Motor neuron (in vitro differentiated cells): Measurements from ENCODE around the gene RASA1. TPM values are rescaled to one million over a fixed set of nuclear protein-coding genes. Genes with fewer than 3 reads are reported as not detected.
A peak's percentile ranks its signal among the peaks of the same experiment; 100 is the strongest.

Experiments
- ATAC-seq, 8 experiments: fragments of 200-7000 bp; cut with Tn5 transposase; replicated peaks in 6 of 8; 2 replicates each; pipeline ENCODE4 v1.8.0; 2021; ENCODE audit warnings: mild to moderate bottlenecking in 8 of 8, moderate library complexity in 8 of 8
- H3K27ac ChIP-seq, 2 donors: fragments of 250-450 bp; sonication (Bioruptor Pico); 2 replicates each; pipeline ENCODE4 v1.9.0; 2021; ENCODE audit warnings: antibody characterized with exemption in 2 of 2, mild to moderate bottlenecking in 2 of 2, moderate library complexity in 1 of 2
- H3K4me1 ChIP-seq, 2 donors: fragments of 250-450 bp; sonication (Bioruptor Pico); replicated peaks in 1 of 2; 2 replicates each; pipeline ENCODE4 v1.6.1; 2021; ENCODE audit warnings: antibody characterized with exemption in 2 of 2, mild to moderate bottlenecking in 2 of 2, moderate library complexity in 1 of 2
- H3K4me3 ChIP-seq, 5 donors: fragments of 250-450 bp; sonication (Bioruptor Pico); 2 replicates each; pipeline ENCODE4 v1.9.0; 2021; ENCODE audit warnings: antibody characterized with exemption in 5 of 5, mild to moderate bottlenecking in 5 of 5, moderate library complexity in 4 of 5
- WGBS, 10 experiments: fragments of 450-650 bp; shearing (Covaris generic); methylation state at CpG; one replicate each; pipeline ENCODE4 v1.0.0; 2022; 5-methylcytosine and 5-hydroxymethylcytosine counted together
- in situ Hi-C, 9 experiments: fragments of 400-800 bp; cut with MboI; loops; one replicate each; pipeline ENCODE4 v1.15.0; 2021; ENCODE audit warnings: low sequenced_read_pairs in 9 of 9, low pct_unique_long_range_greater_than_20kb in 2 of 9; ENCODE audit not compliant: unreplicated experiment in 9 of 9
- total RNA-seq, 8 experiments: library from RNA; unstranded; fragments of 300-600 nt; gene quantifications; 2 replicates each; pipeline versions ENCODE4 v1.2.3 to v1.2.4, GENCODE V29; 2022

Gene RASA1
- total RNA-seq, 8 experiments from 2014 or later = 23.9 to 84.8 (median 32.5) TPM

DNA sequence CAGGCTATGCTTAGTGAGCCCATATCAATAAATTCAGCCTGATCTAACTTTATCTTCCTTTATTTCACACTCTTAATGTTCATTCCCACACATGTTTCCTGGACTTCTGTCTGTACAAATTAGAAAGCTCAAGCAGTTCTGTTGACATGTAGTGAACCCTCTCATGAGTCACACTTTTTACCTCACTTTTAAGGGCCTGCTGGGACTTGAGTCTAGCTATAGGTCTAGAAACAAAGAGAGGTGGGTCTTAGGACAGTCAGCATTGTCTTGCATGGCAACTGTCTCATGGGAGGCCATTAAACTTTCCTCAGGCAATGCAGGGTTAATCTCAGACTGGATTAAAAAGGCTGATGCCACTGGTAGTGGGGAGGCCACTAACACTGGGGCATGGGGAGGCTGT, 153.6 kb downstream of the RASA1 start:
- in situ Hi-C loops = loop anchor here in 5 of 9 experiments (25.0 kb wide), 2 partner anchors 1266 to 1291 kb away; no protein-coding TSS in a partner anchor
- ATAC-seq = no peak
- H3K27ac ChIP-seq = no peak overlapping the region
- no peaks in the 10 kb centered on the region for H3K4me1 ChIP-seq
- H3K4me3 ChIP-seq = no peak overlapping the region

DNA sequence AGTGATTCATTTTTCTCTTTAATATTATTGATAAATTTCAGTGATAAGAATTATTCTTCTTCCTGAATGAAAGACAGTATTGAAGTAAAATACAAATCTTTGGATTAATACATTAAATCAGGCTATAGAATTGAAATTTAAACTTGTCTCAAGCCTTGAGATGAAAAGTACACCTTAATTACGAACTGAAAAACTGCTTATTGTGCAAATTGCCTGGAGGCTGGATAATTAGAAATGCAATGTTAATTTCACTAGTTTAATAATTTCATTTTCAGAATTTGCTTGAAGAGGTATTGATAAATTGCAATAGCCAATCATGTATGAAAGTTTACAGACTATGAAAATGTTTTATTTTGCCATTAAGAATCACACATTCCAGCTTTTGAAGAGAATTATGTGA, 156.1 kb downstream of the RASA1 start:
- no peak for ATAC-seq
- no peak overlapping the region for H3K27ac ChIP-seq
- WGBS, 10 experiments = 0 to 100% (median 82%) methylated on average over 1 of the region's 1 CpG; no CpG with 5 or more reads in 2 of the 10 experiments
- no peaks in the 10 kb centered on the region for H3K4me1 ChIP-seq
- no peak overlapping the region for H3K4me3 ChIP-seq
- in situ Hi-C loops = loop anchor here in 5 of 9 experiments (25.0 kb wide), 2 partner anchors 1264 to 1289 kb away; no protein-coding TSS in a partner anchor

DNA sequence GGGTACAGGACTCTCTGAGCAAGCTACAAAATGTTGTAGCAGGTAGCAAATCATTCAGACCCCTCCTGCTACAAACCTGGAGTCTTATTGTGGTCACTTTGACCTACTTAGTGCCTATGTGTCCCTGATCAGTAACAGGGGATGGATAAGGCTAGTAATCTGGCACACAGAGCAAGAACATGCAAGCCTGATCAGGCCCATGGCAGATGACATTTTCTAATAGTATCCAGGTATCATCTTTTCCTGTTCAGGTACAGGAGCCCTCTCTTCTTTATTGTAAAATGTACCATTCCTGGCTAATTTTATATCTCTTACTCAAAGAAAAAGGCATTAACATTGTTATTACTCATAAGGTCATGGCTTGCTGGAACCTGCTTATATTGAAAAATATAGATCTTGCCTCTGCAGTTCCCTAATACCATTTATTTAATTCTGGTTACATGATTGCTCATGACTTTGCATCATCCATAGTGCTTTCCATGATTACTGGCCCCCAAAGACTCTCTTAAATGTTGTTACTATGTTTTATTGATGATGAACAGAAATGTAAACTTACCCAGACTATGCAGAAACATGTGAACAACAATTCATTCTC, 163.3 kb downstream of the RASA1 start:
- H3K27ac ChIP-seq = no peak overlapping the region
- H3K4me1 ChIP-seq = no peaks in the 10 kb centered on the region
- peak in 3 of 8 experiments; percentile 53 to 69 (median 66) for ATAC-seq
- in situ Hi-C loops = loop anchor here in 1 of 9 experiments (25.0 kb wide), 2 partner anchors 331 to 706 kb away; no protein-coding TSS in a partner anchor
- H3K4me3 ChIP-seq = no peak overlapping the region

DNA sequence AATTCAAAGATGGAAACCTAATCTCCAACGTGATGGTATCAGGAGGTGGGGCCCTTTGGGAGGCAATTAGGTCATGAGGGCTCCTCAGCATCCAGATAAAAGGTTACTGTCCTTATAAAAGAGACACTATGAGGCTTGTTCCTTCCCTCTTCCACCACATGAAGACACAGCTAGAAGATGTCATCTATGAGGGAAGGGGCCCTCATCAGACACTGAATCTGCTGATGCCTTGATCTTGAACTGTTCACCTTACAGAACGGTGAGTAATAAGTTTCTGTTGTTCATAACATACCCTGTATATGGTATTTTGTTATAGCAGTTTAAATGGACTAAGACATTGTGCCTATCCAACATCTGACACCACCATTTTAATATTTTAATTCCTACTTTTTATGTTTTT, 164.8 kb downstream of the RASA1 start:
- no peak for ATAC-seq
- in situ Hi-C loops = loop anchor here in 1 of 9 experiments (25.0 kb wide), 2 partner anchors 330 to 705 kb away; no protein-coding TSS in a partner anchor
- WGBS, 10 experiments = 0 to 64% (median 25%) methylated on average over 1 to 2 of the region's 2 CpGs; no CpG with 5 or more reads in 2 of the 10 experiments
- no peak overlapping the region for H3K4me3 ChIP-seq
- H3K27ac ChIP-seq = no peak overlapping the region
- no peaks in the 10 kb centered on the region for H3K4me1 ChIP-seq

DNA sequence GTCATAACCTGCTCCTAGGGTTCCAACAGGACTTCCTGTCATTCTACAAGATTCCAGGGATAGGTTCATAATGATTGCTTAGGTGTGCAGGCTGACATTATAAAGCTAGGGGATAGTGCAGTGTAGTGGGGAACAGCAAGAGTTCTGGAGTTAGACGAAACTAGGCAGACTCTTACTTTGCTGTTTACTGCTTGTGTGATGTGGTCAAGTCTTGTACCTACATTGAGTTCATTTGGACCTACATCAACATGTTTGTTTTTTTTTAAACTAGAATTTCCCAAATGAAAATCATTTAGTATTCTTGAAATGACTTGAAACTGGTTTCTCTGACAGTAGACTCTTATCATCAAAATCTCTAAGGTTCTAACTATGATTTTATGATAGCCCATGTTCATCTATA, 166.3 kb downstream of the RASA1 start:
- H3K27ac ChIP-seq = no peak overlapping the region
- in situ Hi-C loops = loop anchor here in 1 of 9 experiments (25.0 kb wide), 2 partner anchors 328 to 703 kb away; no protein-coding TSS in a partner anchor
- no peaks in the 10 kb centered on the region for H3K4me1 ChIP-seq
- no peak overlapping the region for H3K4me3 ChIP-seq
- 0 to 80% (median 57%) methylated on average over 1 of the region's 1 CpG; no CpG with 5 or more reads in 3 of the 10 experiments for WGBS, 10 experiments
- ATAC-seq = no peak

DNA sequence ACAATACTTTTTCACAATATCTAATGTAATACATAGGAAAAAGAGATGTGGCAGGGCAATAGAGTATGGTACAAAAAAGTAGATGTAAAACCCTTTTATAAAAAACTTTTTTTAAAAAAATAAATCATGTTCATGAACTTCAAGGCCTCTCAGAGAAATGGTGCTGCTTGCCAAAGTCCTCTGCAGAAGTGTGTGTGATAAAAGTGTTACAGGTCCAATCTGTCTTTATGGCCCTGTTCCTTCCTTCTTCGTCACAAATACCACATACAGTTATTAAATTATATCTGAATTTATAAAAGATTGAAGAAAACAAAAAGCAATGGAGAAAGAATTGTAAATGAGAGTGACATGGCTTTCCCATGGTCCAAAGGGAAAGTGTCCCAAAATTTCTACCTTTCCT, 166.8 kb downstream of the RASA1 start:
- Histone ChIP-seq H3K4me1 (no peaks in the 10 kb centered on the region), H3K4me3 (no peak overlapping the region), H3K27ac (no peak overlapping the region)
- WGBS, 10 experiments = 23 to 78% (median 47%) methylated on average over 1 of the region's 1 CpG; no CpG with 5 or more reads in 6 of the 10 experiments
- ATAC-seq = no peak
- in situ Hi-C loops = loop anchor here in 1 of 9 experiments (25.0 kb wide), 2 partner anchors 328 to 703 kb away; no protein-coding TSS in a partner anchor

DNA sequence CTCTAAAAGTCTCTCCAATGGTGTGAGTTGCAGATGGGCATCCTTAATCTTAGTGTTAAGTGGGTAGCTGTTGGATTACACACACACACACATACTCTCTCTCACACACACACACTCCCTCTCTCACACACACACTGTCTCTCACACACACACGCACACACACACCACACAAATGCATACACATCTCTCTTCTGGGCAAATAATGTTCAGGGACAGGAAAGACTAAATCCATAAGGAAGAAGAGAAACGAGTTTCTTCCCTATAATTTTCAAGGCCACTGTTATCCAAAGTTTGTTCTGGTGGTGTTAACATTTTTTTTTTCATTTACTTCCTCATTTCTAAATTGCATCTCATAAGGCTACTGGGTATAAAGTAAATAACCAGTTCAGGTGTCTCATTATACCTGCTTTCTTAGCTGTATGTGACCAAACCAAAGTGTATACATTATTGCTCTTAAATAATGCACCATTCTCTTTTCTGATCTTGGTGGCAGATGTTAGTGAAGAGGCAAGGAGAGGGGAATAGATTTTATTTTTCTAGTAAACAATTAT, 167.5 kb downstream of the RASA1 start:
- WGBS, 10 experiments = 17 to 78% (median 36%) methylated on average over 1 to 2 of the region's 2 CpGs; no CpG with 5 or more reads in 5 of the 10 experiments
- no peaks in the 10 kb centered on the region for H3K4me1 ChIP-seq
- in situ Hi-C loops = loop anchor here in 1 of 9 experiments (25.0 kb wide), 2 partner anchors 327 to 702 kb away; no protein-coding TSS in a partner anchor

DNA sequence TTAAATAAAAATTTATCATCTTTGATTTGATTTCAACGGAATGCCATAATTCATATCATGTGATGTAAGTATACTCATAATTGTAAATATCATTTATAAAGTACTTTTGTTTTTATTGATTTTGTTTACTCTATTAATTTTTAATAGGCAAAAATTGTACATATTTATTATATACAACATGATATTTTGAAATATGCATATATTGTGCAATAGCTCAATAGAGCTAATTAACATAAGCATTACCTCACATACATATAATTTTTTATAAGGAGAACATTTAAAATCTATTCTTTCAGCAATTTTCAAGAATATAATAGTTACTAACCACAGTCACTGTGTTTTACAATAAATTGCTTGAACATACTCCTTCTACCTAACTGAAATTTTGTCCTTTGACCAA, 170.0 kb downstream of the RASA1 start:
- Histone ChIP-seq H3K4me3 (no peak overlapping the region), H3K27ac (no peak overlapping the region), H3K4me1 (no peaks in the 10 kb centered on the region)
- in situ Hi-C loops = loop anchor here in 1 of 9 experiments (25.0 kb wide), 2 partner anchors 325 to 700 kb away; no protein-coding TSS in a partner anchor
- 8 to 100% (median 78%) methylated on average over 1 of the region's 1 CpG; no CpG with 5 or more reads in 1 of the 10 experiments for WGBS, 10 experiments
- ATAC-seq = no peak

More for the DNA sequence above, 167.5 kb downstream of the RASA1 start:
- Histone ChIP-seq H3K4me3 (no peak overlapping the region), H3K27ac (no peak overlapping the region)
- ATAC-seq = no peak

DNA sequence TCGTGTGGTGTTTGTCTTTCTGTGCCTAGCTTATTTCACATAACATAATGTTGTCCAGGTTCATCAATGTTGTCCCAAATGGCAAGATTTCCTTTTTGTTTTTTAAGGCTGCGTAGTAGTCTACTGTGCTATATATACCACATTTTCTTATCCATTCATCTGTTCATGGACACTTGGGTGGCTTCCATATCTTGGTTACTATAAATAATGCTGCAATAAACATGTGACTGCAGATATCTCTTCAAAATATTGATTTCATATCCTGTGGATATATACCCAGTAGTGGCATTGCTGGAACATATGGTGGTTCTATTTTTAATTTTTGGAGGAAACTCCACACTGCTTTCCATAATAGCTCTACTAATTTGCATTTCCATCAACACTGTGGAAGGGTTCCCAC, 170.5 kb downstream of the RASA1 start:
- H3K4me1 ChIP-seq = no peaks in the 10 kb centered on the region
- WGBS, 10 experiments = 8 to 95% (median 55%) methylated on average over 1 to 2 of the region's 2 CpGs
- in situ Hi-C loops = loop anchor here in 1 of 9 experiments (25.0 kb wide), 2 partner anchors 324 to 699 kb away; no protein-coding TSS in a partner anchor
- no peak overlapping the region for H3K27ac ChIP-seq
- H3K4me3 ChIP-seq = no peak overlapping the region
- no peak for ATAC-seq

Other genes starting within 250 kb of the RASA1 start
- 100 to 1,000 TPM in 1 of 8 experiments, 10 to 100 TPM in 7; 45.5 to 103 (median 74.3) TPM for gene CCNH, start 145.0 kb downstream of the RASA1 start, total RNA-seq